ENCODE results near the gene TTYH2. TPM values are rescaled to one million over a fixed set of nuclear protein-coding genes. Genes with fewer than 3 reads are reported as not detected.

The TTYH2 gene
- total RNA-seq, 2 experiments from 2014 or later, result 4.7 to 6.3 TPM

GRCh38 chr17:74307984-74308773, 94.8 kb downstream of the TTYH2 start:
- Mint-ChIP-seq H3K4me3 (no peak overlapping the region), H3K9me3 (ENCODE audit: insufficient read depth) (no peaks in the 10 kb centered on the region), H3K4me1 (ENCODE audit: low read depth) (peaks cover 17% of the 10 kb centered on the region), H3K27ac (no peak overlapping the region), H3K27me3 (ENCODE audit: low read depth) (peaks cover 4% of the 10 kb centered on the region), H3K36me3 (ENCODE audit: low read depth) (no peaks in the 10 kb centered on the region)
- ChIA-PET POLR2A (no interaction called here), CTCF (interaction anchor here (1.6 kb wide), 1 partner anchor 60 kb away, joined by 4 read pairs; no protein-coding TSS in a partner anchor)
- ATAC-seq (no peak), DNase-seq (no peak)

- DNase-seq (no peak), ATAC-seq (no peak)
- CTCF ChIA-PET, result no interaction called here
- peaks cover 17% of the 10 kb centered on the region for H3K4me1 Mint-ChIP-seq (ENCODE audit: low read depth)
- H3K4me3 Mint-ChIP-seq, result no peak overlapping the region
- H3K27ac Mint-ChIP-seq, result no peak overlapping the region
- POLR2A ChIA-PET, result interaction anchor here (0.7 kb wide), 1 partner anchor 26 kb away, joined by 4 read pairs; no protein-coding TSS in a partner anchor
- H3K36me3 Mint-ChIP-seq (ENCODE audit: low read depth), result no peaks in the 10 kb centered on the region
- no peaks in the 10 kb centered on the region for H3K9me3 Mint-ChIP-seq (ENCODE audit: insufficient read depth)
- H3K27me3 Mint-ChIP-seq (ENCODE audit: low read depth), result peaks cover 4% of the 10 kb centered on the region
Measured at GRCh38 chr17:74309902-74310301, 96.5 kb downstream of the TTYH2 start.

Other genes starting within 250 kb of the TTYH2 start
- 1,000 to 10,000 TPM in 1 of 2 experiments, 100 to 1,000 TPM in 1; 959 to 1,020 TPM for gene RPL38, start 9.9 kb upstream of the TTYH2 start, total RNA-seq
- under 1 TPM; 0.52 to 0.84 TPM for gene DNAI2, start 60.7 kb downstream of the TTYH2 start, total RNA-seq
- gene KIF19, start 112.7 kb downstream of the TTYH2 start, total RNA-seq, result under 1 TPM; 0.37 TPM
- not detected for gene BTBD17, start 148.3 kb downstream of the TTYH2 start, total RNA-seq
- not detected for gene GPR142, start 153.9 kb downstream of the TTYH2 start, total RNA-seq
- gene GPRC5C, start 218.5 kb downstream of the TTYH2 start, total RNA-seq, result under 1 TPM in 1 of 2 experiments, not detected in 1; 0.32 TPM